HUES48 (cell line): ENCODE data around the gene ZBTB17.
"Not testable (repeated sequence)": the region's sequence is repeated elsewhere in the genome, so short reads cannot be mapped to it uniquely, and the experiment has no call there.

Experiments
- H3K27ac ChIP-seq: one replicate; pipeline ENCODE4 v1.7.0; 2013; ENCODE audit warnings: low read depth, low read length, inconsistent platforms
- H3K27me3 ChIP-seq: 2 replicates; pipeline ENCODE4 v1.6.1; 2013; ENCODE audit warnings: mild to moderate bottlenecking, low read length; ENCODE audit not compliant: control insufficient read depth, insufficient read depth
- H3K36me3 ChIP-seq: 2 replicates; pipeline ENCODE4 v1.6.1; 2013; ENCODE audit warnings: low read length; ENCODE audit not compliant: control insufficient read depth, insufficient read depth
- H3K4me1 ChIP-seq: 2 replicates; pipeline ENCODE4 v1.6.1; 2013; ENCODE audit warnings: mild to moderate bottlenecking, low read length; ENCODE audit not compliant: control insufficient read depth, insufficient read depth
- H3K4me3 ChIP-seq: 2 replicates; pipeline ENCODE4 v1.5.1; 2013; ENCODE audit warnings: mild to moderate bottlenecking, low read depth, low read length
- H3K9ac ChIP-seq: 2 replicates; pipeline ENCODE4 v1.6.1; 2013; ENCODE audit warnings: mild to moderate bottlenecking, low read depth, low read length, moderate library complexity
- H3K9me3 ChIP-seq: 2 replicates; pipeline ENCODE4 v1.6.1; 2013; ENCODE audit warnings: low read length; ENCODE audit not compliant: control insufficient read depth, insufficient read depth

ZBTB17 gene

GRCh38 chr1:16010837-16011236 lies 34.9 kb upstream of the ZBTB17 start:
- peaks cover 20% of the 10 kb centered on the region for H3K4me1 ChIP-seq
- H3K27ac ChIP-seq: no peak overlapping the region
- H3K27me3 ChIP-seq: no peaks in the 10 kb centered on the region
- H3K9ac ChIP-seq: no peak overlapping the region
- no peak overlapping the region for H3K4me3 ChIP-seq
- no peaks in the 10 kb centered on the region for H3K36me3 ChIP-seq
- H3K9me3 ChIP-seq: no peaks in the 10 kb centered on the region

GRCh38 chr1:16009678-16010077 lies 33.8 kb upstream of the ZBTB17 start:
- Histone ChIP-seq H3K9me3 (no peaks in the 10 kb centered on the region), H3K27ac (no peak overlapping the region), H3K9ac (no peak overlapping the region), H3K27me3 (no peaks in the 10 kb centered on the region), H3K4me3 (no peak overlapping the region), H3K36me3 (no peaks in the 10 kb centered on the region), H3K4me1 (peaks cover 14% of the 10 kb centered on the region)

- Histone ChIP-seq H3K9me3 (no peaks in the 10 kb centered on the region), H3K27me3 (no peaks in the 10 kb centered on the region), H3K4me1 (peaks cover 7% of the 10 kb centered on the region), H3K27ac (no peak overlapping the region), H3K9ac (no peak overlapping the region), H3K36me3 (no peaks in the 10 kb centered on the region), H3K4me3 (no peak overlapping the region)
Observed at GRCh38 chr1:16009030-16009460, 33.1 kb upstream of the ZBTB17 start.

GRCh38 chr1:16007671-16008341 lies 31.9 kb upstream of the ZBTB17 start:
- H3K4me1 ChIP-seq: no peaks in the 10 kb centered on the region; the same call in 1 of the 2 replicates
- H3K4me3 ChIP-seq: no peak overlapping the region
- H3K27me3 ChIP-seq: no peaks in the 10 kb centered on the region
- H3K9me3 ChIP-seq: no peaks in the 10 kb centered on the region
- no peak overlapping the region for H3K9ac ChIP-seq
- H3K27ac ChIP-seq: no peak overlapping the region
- H3K36me3 ChIP-seq: no peaks in the 10 kb centered on the region

GRCh38 chr1:16006552-16007485 lies 30.9 kb upstream of the ZBTB17 start:
- H3K9me3 ChIP-seq: no peaks in the 10 kb centered on the region
- H3K36me3 ChIP-seq: no peaks in the 10 kb centered on the region
- no peak overlapping the region for H3K27ac ChIP-seq
- no peaks in the 10 kb centered on the region for H3K27me3 ChIP-seq
- H3K4me3 ChIP-seq: no peak overlapping the region
- H3K4me1 ChIP-seq: no peaks in the 10 kb centered on the region
- no peak overlapping the region for H3K9ac ChIP-seq

GRCh38 chr1:16006010-16006409 lies 30.1 kb upstream of the ZBTB17 start:
- Histone ChIP-seq H3K27me3 (no peaks in the 10 kb centered on the region), H3K4me1 (no peaks in the 10 kb centered on the region), H3K9ac (no peak overlapping the region), H3K36me3 (no peaks in the 10 kb centered on the region), H3K4me3 (no peak overlapping the region), H3K9me3 (no peaks in the 10 kb centered on the region), H3K27ac (no peak overlapping the region)

GRCh38 chr1:16005597-16005996 lies 29.7 kb upstream of the ZBTB17 start:
- no peaks in the 10 kb centered on the region for H3K9me3 ChIP-seq
- H3K9ac ChIP-seq: no peak overlapping the region
- no peaks in the 10 kb centered on the region for H3K4me1 ChIP-seq
- H3K36me3 ChIP-seq: no peaks in the 10 kb centered on the region
- H3K27me3 ChIP-seq: no peaks in the 10 kb centered on the region
- no peak overlapping the region for H3K27ac ChIP-seq
- no peak overlapping the region for H3K4me3 ChIP-seq

GRCh38 chr1:16001274-16001673 lies 25.4 kb upstream of the ZBTB17 start:
- not testable (repeated sequence) for H3K9ac ChIP-seq, H3K4me1 ChIP-seq, H3K36me3 ChIP-seq, H3K9me3 ChIP-seq, H3K27me3 ChIP-seq, H3K27ac ChIP-seq, H3K4me3 ChIP-seq

- H3K27me3 ChIP-seq: no peaks in the 10 kb centered on the region
- no peak overlapping the region for H3K27ac ChIP-seq
- H3K4me1 ChIP-seq: no peaks in the 10 kb centered on the region
- no peak overlapping the region for H3K9ac ChIP-seq
- H3K36me3 ChIP-seq: no peaks in the 10 kb centered on the region
- H3K4me3 ChIP-seq: no peak overlapping the region
- H3K9me3 ChIP-seq: no peaks in the 10 kb centered on the region
Observed at GRCh38 chr1:15998929-15999328, 23.0 kb upstream of the ZBTB17 start.

GRCh38 chr1:15997637-15998280 lies 21.9 kb upstream of the ZBTB17 start:
- Histone ChIP-seq H3K4me3 (no peak overlapping the region), H3K4me1 (no peaks in the 10 kb centered on the region), H3K27me3 (no peaks in the 10 kb centered on the region), H3K27ac (no peak overlapping the region), H3K9me3 (no peaks in the 10 kb centered on the region), H3K36me3 (no peaks in the 10 kb centered on the region), H3K9ac (no peak overlapping the region)
